Measurements from ENCODE around the gene ETFA. TPM values are rescaled to one million over a fixed set of nuclear protein-coding genes. Genes with fewer than 3 reads are reported as not detected.
A peak's percentile ranks its signal among the peaks of the same experiment; 100 is the strongest.

The ETFA gene
- total RNA-seq, 1 donor from 2014 or later = 81.2 TPM

DNA sequence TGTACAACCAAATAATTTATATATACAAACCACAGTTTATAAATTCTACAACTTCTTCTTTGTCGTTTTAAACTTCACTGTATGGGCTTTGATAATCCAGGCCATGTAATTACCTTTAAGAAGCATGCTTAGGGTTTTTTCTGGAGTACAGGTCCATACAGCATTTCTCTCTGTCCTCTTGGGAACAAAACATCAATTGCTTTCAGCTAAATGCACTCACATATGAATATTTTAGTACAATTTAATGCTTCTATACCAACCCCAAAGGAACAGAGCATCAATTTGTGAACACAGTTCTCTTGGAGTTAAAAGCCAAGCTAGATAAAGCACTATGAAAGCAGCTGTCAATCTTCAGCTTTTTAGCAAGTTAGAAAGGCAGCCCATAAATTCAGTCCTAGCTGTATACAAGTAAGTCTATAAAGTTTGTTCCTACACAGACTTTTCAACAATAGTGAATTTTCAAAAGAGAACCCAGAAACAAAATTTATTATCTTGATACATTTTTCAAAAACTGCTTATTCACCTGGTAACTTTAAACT, 66.1 kb downstream of the ETFA start:
- DNase-seq (no peak), ATAC-seq (no peak)
- TF ChIP-seq, protein P1, sequence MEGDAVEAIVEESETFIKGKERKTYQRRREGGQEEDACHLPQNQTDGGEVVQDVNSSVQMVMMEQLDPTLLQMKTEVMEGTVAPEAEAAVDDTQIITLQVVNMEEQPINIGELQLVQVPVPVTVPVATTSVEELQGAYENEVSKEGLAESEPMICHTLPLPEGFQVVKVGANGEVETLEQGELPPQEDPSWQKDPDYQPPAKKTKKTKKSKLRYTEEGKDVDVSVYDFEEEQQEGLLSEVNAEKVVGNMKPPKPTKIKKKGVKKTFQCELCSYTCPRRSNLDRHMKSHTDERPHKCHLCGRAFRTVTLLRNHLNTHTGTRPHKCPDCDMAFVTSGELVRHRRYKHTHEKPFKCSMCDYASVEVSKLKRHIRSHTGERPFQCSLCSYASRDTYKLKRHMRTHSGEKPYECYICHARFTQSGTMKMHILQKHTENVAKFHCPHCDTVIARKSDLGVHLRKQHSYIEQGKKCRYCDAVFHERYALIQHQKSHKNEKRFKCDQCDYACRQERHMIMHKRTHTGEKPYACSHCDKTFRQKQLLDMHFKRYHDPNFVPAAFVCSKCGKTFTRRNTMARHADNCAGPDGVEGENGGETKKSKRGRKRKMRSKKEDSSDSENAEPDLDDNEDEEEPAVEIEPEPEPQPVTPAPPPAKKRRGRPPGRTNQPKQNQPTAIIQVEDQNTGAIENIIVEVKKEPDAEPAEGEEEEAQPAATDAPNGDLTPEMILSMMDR (IDR thresholded peaks at IDR 0.05) = no peak
- H3K4me3 ChIP-seq = no peak overlapping the region
- no peaks in the 10 kb centered on the region for H3K4me1 ChIP-seq
- no peaks in the 10 kb centered on the region for H3K27me3 ChIP-seq (ENCODE audit: low read depth)
- H3K27ac ChIP-seq = no peak overlapping the region
- intact Hi-C loops (cut with DNase I) = no loop called here
- H3K36me3 ChIP-seq = peaks cover 11% of the 10 kb centered on the region
- H3K9me3 ChIP-seq = no peaks in the 10 kb centered on the region

DNA sequence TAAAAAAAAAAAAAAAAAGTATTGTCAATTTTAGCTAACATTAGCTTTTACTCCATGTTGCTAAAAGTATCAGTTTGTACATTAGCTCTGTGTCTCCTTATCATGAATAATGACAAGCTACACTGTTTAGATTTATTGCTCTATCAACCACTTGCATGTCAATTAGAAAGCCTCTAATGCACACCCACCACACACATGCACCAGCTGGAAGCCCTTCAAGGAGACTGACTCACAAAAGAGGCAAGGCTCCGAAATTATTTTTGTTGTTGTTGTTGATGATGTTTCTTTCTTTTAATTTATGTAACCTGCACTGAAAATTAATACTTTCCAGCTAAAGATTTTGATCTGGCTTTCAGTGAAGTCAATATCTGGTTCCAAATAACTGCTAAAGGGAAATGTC, 71.5 kb downstream of the ETFA start:
- Histone ChIP-seq H3K4me1 (no peaks in the 10 kb centered on the region), H3K36me3 (peaks cover 11% of the 10 kb centered on the region), H3K27me3 (ENCODE audit: low read depth) (no peaks in the 10 kb centered on the region), H3K4me3 (no peak overlapping the region), H3K9me3 (no peaks in the 10 kb centered on the region), H3K27ac (no peak overlapping the region)
- intact Hi-C loops (cut with DNase I) = no loop called here
- DNase-seq (no peak), ATAC-seq (no peak)
- TF ChIP-seq, protein P1 (IDR thresholded peaks at IDR 0.05) = no peak

DNA sequence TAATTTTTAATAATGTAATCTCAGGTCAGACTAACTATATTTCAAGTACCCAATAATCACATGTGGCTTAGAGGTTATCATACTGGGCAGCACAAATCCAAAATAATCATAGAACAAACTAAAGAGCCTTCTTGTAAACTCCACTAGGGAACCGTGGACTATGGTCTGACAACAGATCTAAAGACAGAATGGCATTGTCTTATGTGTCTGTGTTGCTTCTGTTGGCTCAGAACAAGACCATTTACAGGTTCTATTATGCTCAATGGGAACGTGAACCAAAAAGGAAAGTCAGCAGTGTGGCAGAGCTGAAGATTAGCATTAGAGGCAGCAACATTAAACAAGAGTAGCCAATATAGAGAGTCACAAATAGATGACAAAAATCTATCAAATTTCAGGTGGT, 74.9 kb downstream of the ETFA start:
- ATAC-seq = no peak
- Histone ChIP-seq H3K4me3 (no peak overlapping the region), H3K27ac (no peak overlapping the region), H3K9me3 (no peaks in the 10 kb centered on the region), H3K27me3 (ENCODE audit: low read depth) (no peaks in the 10 kb centered on the region), H3K36me3 (no peaks in the 10 kb centered on the region), H3K4me1 (no peaks in the 10 kb centered on the region)
- TF ChIP-seq, protein P1 (IDR thresholded peaks at IDR 0.05) = no peak
- intact Hi-C loops (cut with DNase I) = no loop called here
- DNase-seq = no peak

DNA sequence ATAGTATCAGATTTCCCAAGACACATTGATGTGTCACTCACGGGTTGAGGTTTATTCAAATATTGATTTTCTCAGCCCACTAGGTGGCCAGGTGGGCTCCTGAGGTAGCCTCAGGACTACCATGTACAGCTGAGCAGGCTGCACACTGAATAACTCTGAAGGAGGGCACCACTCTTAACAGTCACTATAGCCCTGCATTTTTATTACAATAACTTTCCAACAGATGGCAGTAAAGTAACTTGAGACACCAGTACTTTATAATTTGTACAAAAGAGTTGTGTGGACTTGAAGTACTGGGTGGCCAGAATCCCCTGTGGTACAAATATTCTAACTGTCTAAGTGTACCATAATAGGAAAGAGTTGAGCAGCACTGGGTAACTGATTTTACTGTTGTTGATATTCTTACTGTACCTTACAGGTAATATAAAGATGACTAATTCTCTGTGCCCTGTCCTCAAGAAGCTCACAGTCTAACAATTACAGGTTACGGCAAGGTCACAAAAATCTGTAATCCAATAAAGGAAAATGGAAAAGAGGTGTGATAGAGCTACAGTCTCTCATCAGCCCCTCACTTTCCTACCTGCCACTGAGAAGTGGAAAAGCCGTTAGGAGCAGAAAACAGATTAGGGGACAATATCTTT, 76.0 kb downstream of the ETFA start:
- no peaks in the 10 kb centered on the region for H3K4me1 ChIP-seq
- DNase-seq (no peak), ATAC-seq (peak; percentile 41 to 52)
- TF ChIP-seq, protein P1 (IDR thresholded peaks at IDR 0.05) = peak; percentile 51
- H3K27ac ChIP-seq = no peak overlapping the region
- peaks cover 3% of the 10 kb centered on the region for H3K36me3 ChIP-seq
- intact Hi-C loops (cut with DNase I) = no loop called here
- H3K27me3 ChIP-seq (ENCODE audit: low read depth) = no peaks in the 10 kb centered on the region
- no peaks in the 10 kb centered on the region for H3K9me3 ChIP-seq
- H3K4me3 ChIP-seq = no peak overlapping the region

DNA sequence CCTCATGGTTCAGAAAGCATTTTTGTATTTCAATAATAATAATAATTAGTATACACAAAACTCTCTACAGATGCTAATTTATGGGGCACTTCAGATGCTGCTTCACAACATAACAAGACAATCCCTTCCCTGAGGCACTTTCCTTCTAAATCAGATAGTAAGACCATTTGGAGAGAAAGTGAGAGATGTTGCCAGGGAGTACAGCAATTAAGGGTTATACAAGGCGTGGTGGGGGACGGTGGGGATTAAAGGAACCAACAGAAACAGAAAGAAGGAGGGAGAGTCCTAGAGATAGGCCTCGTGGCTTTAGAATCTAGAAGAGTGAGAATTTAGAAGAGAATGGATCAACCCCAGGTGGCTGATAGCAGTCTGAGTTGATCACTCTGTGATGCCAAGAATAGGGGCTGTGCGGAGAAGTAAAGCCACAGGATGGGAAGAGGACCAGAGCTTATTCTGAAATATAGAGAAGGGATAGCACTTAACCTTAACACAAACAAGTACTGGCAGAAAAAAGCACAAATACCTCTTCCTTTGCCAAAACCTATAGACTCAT, 76.9 kb downstream of the ETFA start:
- ATAC-seq = no peak
- intact Hi-C loops (cut with DNase I) = no loop called here

More for the DNA sequence above, 76.9 kb downstream of the ETFA start:
- no peak for DNase-seq
- no peak overlapping the region for H3K27ac ChIP-seq
- no peaks in the 10 kb centered on the region for H3K9me3 ChIP-seq
- H3K4me1 ChIP-seq = no peaks in the 10 kb centered on the region
- no peaks in the 10 kb centered on the region for H3K27me3 ChIP-seq (ENCODE audit: low read depth)
- peaks cover 8% of the 10 kb centered on the region for H3K36me3 ChIP-seq
- H3K4me3 ChIP-seq = no peak overlapping the region
- TF ChIP-seq, protein P1 (IDR thresholded peaks at IDR 0.05) = no peak

Measured in lower lobe of right lung (tissue), 2 donors.